HCT116 (cell line): ENCODE data around the gene A2ML1. TPM values are rescaled to one million over a fixed set of nuclear protein-coding genes. Genes with fewer than 3 reads are reported as not detected.
"Not testable (repeated sequence)": the region's sequence is repeated elsewhere in the genome, so short reads cannot be mapped to it uniquely, and the experiment has no call there.

Source experiments
- ATAC-seq: fragments of 200-7000 bp; cut with Tn5 transposase; 2 replicates; pipeline ENCODE4 v1.9.1; 2020; ENCODE audit warnings: mild to moderate bottlenecking, moderate library complexity
- BruUV-seq: library from RNA; stranded (reverse); fragments of 400-500 nt; replicated peaks from 2 replicates; lab custom pipeline; 2021; lab: Mats Ljungman, UMichigan
- CTCF ChIA-PET: fragments of 300-600 bp; sonication (Branson Sonifier 250); formaldehyde crosslinking; loops from one replicate; lab custom pipeline; 2021; ENCODE audit warnings: antibody characterized with exemption; lab: Charles Lee
- POLR2A ChIA-PET: fragments of 300-600, 350-600 bp; sonication (Branson Sonifier 250); formaldehyde crosslinking; loops from one replicate; lab custom pipeline; 2021; ENCODE audit warnings: antibody characterized with exemption; lab: Charles Lee
- RAD21 ChIA-PET, 2 experiments: fragments of 300-600 bp; sonication (Branson Sonifier 250); formaldehyde crosslinking; loops; one replicate each; lab custom pipeline; 2023; ENCODE audit warnings: low total read pairs in 2 of 2; ENCODE audit not compliant: uncharacterized antibody in 2 of 2, unreplicated experiment in 2 of 2, low non-redundant PET in 1 of 2; lab: Charles Lee
- DNase-seq: peaks from one replicate; pipeline ENCODE4 v3.0.0-alpha.2; 2010; ENCODE audit warnings: low read depth, low spot score
- H2AFZ ChIP-seq: fragments of 200-600 bp; shearing (Covaris generic), sonication (generic); 2 replicates; pipeline ENCODE4 v1.6.1; 2017; ENCODE audit warnings: low read depth, mixed run types, mixed read lengths, antibody characterized with exemption, low read length; ENCODE audit not compliant: poor library complexity, severe bottlenecking
- H3K27ac ChIP-seq: 2 replicates; pipeline ENCODE4 v1.5.1; 2012; ENCODE audit warnings: low read depth, low read length
- H3K27me3 ChIP-seq: fragments of 200-600 bp; sonication (generic); 2 replicates; pipeline ENCODE4 v1.6.1; 2016; ENCODE audit warnings: mixed run types, low read length, mixed read lengths; ENCODE audit not compliant: insufficient read depth
- H3K36me3 ChIP-seq, 2 experiments: fragments of 200-500 bp in 1 of 2; fragments of 200-600 bp in 1 of 2; sonication (Bioruptor generic) in 1 of 2; sonication (generic) in 1 of 2; 2 replicates each; pipeline versions ENCODE4 v1.5.1 to v1.6.1; 2014 to 2016; ENCODE audit warnings: low read length in 2 of 2, inconsistent platforms in 1 of 2, mixed read lengths in 1 of 2, mixed run types in 1 of 2; ENCODE audit not compliant: insufficient read depth in 2 of 2, control insufficient read depth in 1 of 2
- H3K4me1 ChIP-seq, 2 experiments: fragments of 200-600 bp in 1 of 2; sonication (generic) in 1 of 2; 2 replicates each; pipeline versions ENCODE4 v1.5.1 to v1.6.1; 2012 to 2017; ENCODE audit warnings: low read length in 2 of 2, inconsistent platforms in 1 of 2, mild to moderate bottlenecking in 1 of 2, mixed read lengths in 1 of 2, mixed run types in 1 of 2, moderate library complexity in 1 of 2; ENCODE audit not compliant: insufficient read depth in 2 of 2, control insufficient read depth in 1 of 2
- H3K4me2 ChIP-seq: fragments of 200-600 bp; sonication (generic); 2 replicates; pipeline ENCODE4 v1.6.1; 2017; ENCODE audit warnings: mixed run types, low read length, mixed read lengths
- H3K4me3 ChIP-seq, 2 experiments: fragments of 200-600 bp in 1 of 2; sonication (generic) in 1 of 2; replicated peaks in 1 of 2; 2 replicates each; pipeline ENCODE4 v1.5.1; 2011 to 2016; ENCODE audit warnings: low read length in 2 of 2, control low read depth in 1 of 2, low read depth in 1 of 2, mild to moderate bottlenecking in 1 of 2, mixed read lengths in 1 of 2, mixed run types in 1 of 2
- H3K79me2 ChIP-seq: fragments of 200-600 bp; sonication (generic); 2 replicates; pipeline ENCODE4 v1.6.1; 2017; ENCODE audit warnings: mild to moderate bottlenecking, mixed run types, low read length, moderate library complexity, mixed read lengths; ENCODE audit not compliant: insufficient read depth
- H3K9ac ChIP-seq: fragments of 200-600 bp; sonication (generic); 2 replicates; pipeline ENCODE4 v1.6.1; 2016; ENCODE audit warnings: low read length, mixed read lengths
- H3K9me2 ChIP-seq: fragments of 200-600 bp; sonication (generic), shearing (Covaris generic); 2 replicates; pipeline ENCODE4 v1.6.1; 2017; ENCODE audit warnings: mixed run types, mild to moderate bottlenecking, moderate library complexity; ENCODE audit not compliant: insufficient read depth
- H3K9me3 ChIP-seq, 2 experiments: fragments of 200-500 bp in 1 of 2; fragments of 200-600 bp in 1 of 2; sonication (Bioruptor generic) in 1 of 2; sonication (generic) in 1 of 2; 2 replicates each; pipeline ENCODE4 v1.6.1; 2014 to 2017; ENCODE audit warnings: low read length in 2 of 2, mixed read lengths in 2 of 2, inconsistent platforms in 1 of 2, low read depth in 1 of 2, mild to moderate bottlenecking in 1 of 2, mixed run types in 1 of 2, moderate library complexity in 1 of 2; ENCODE audit not compliant: control insufficient read depth in 1 of 2, insufficient read depth in 1 of 2
- H4K20me1 ChIP-seq: fragments of 200-600 bp; sonication (generic), shearing (Covaris generic); 2 replicates; pipeline ENCODE4 v1.6.1; 2017; ENCODE audit warnings: mixed run types, mild to moderate bottlenecking, moderate library complexity; ENCODE audit not compliant: insufficient read depth
- FOSL1 ChIP-seq: IDR thresholded peaks from 2 replicates; pipeline ENCODE4 v1.6.1; 2012; ENCODE audit warnings: low read depth
- intact Hi-C: fragments of 100-400 bp; cut with micrococcal nuclease; formaldehyde crosslinking; loops from 2 replicates; pipeline ENCODE4 v1.10.0; 2022
- total RNA-seq: library from RNA; stranded (reverse); gene quantifications from one replicate; pipeline ENCODE4 v1.2.1, GENCODE V29; 2021; ENCODE audit not compliant: unreplicated experiment
- TF ChIP-seq, protein P1 (sequence below), 3 experiments: fragments of 200-600 bp in 1 of 3; sonication (generic) in 1 of 3; IDR thresholded peaks in 2 of 3; conservative IDR thresholded peaks in 1 of 3; 2 replicates each; pipeline ENCODE4 v1.5.1; 2012 to 2017; ENCODE audit warnings: low read depth in 2 of 3, low read length in 2 of 3, antibody characterized with exemption in 1 of 3, borderline replicate concordance in 1 of 3, control low read depth in 1 of 3, mild to moderate bottlenecking in 1 of 3, mixed read lengths in 1 of 3, mixed run types in 1 of 3, moderate library complexity in 1 of 3; ENCODE audit not compliant: insufficient read depth in 1 of 3

A2ML1 gene
- total RNA-seq, 1 experiment from 2014 or later = not detected

DNA sequence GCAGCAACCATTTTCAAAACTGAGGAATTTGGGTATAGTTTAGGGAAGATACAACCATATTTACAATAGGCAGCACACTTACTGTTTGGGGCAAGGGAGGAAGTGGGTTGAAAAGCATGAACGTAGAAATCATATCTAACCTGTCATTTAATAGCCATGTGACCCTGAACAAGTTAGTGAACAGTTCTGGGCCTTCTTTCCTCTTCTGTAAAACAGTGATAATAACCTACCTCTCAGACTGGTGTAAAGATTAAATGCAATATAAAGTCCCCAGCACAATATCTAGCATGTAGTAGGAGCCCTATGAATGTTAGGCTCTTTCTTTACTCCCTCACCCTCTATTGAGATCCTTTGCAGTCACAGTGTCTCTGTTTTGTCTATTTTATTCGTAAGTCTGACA is 33.5 kb downstream of the A2ML1 start:
- Histone ChIP-seq H3K9me2 (no peaks in the 10 kb centered on the region), H3K9ac (no peak overlapping the region), H2AFZ (no peak overlapping the region), H3K4me1 (no peaks in the 10 kb centered on the region), H3K36me3 (no peaks in the 10 kb centered on the region), H3K4me3 (no peak overlapping the region), H4K20me1 (no peaks in the 10 kb centered on the region), H3K4me2 (no peak overlapping the region), H3K9me3 (no peaks in the 10 kb centered on the region), H3K27me3 (no peaks in the 10 kb centered on the region), H3K79me2 (no peaks in the 10 kb centered on the region), H3K27ac (no peak overlapping the region)
- POLR2A ChIA-PET = no interaction called here
- no TSS peak for BruUV-seq
- no peak for DNase-seq
- ATAC-seq = no peak
- CTCF ChIA-PET = interaction anchor here (2.1 kb wide), 1 partner anchor 35 kb away, joined by 6 read pairs; no protein-coding TSS in a partner anchor
- intact Hi-C loops = no loop called here
- RAD21 ChIA-PET = no interaction called here
- TF ChIP-seq, protein P1, sequence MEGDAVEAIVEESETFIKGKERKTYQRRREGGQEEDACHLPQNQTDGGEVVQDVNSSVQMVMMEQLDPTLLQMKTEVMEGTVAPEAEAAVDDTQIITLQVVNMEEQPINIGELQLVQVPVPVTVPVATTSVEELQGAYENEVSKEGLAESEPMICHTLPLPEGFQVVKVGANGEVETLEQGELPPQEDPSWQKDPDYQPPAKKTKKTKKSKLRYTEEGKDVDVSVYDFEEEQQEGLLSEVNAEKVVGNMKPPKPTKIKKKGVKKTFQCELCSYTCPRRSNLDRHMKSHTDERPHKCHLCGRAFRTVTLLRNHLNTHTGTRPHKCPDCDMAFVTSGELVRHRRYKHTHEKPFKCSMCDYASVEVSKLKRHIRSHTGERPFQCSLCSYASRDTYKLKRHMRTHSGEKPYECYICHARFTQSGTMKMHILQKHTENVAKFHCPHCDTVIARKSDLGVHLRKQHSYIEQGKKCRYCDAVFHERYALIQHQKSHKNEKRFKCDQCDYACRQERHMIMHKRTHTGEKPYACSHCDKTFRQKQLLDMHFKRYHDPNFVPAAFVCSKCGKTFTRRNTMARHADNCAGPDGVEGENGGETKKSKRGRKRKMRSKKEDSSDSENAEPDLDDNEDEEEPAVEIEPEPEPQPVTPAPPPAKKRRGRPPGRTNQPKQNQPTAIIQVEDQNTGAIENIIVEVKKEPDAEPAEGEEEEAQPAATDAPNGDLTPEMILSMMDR (IDR thresholded peaks at IDR 0.05 in 2 of 3, conservative IDR thresholded peaks at IDR 0.05 in 1 of 3; ENCODE audit: borderline replicate concordance in 1 of 3, insufficient read depth in 1 of 3, low read depth in 2 of 3, low read length in 2 of 3) = no peak
- no peak for TF ChIP-seq FOSL1

- BruUV-seq, H2AFZ ChIP-seq, H3K4me1 ChIP-seq, H3K9me2 ChIP-seq, POLR2A ChIA-PET, H3K9me3 ChIP-seq, H3K27me3 ChIP-seq, H3K9ac ChIP-seq, H3K79me2 ChIP-seq, ATAC-seq, H3K4me2 ChIP-seq, RAD21 ChIA-PET, H3K36me3 ChIP-seq, intact Hi-C loops, H3K4me3 ChIP-seq, DNase-seq, H4K20me1 ChIP-seq, H3K27ac ChIP-seq: not testable (repeated sequence)
- CTCF ChIA-PET = interaction anchor here (1.1 to 1.9 kb wide), 8 partner anchors 10 to 202 kb away, joined by 3 to 26 read pairs (median 5); partner anchors contain the start of gene A2ML1
Measured at GRCh38 chr12:8859448-8859847, 37.0 kb downstream of the A2ML1 start.
